HL-60 (cell line): ENCODE data around the gene PAK4.

ENCODE experiments used
- DNase-seq, 2 experiments: peaks; one replicate each; pipeline ENCODE4 v3.0.0-alpha.2; 2010 to 2020; ENCODE audit warnings: low read depth in 1 of 2, low spot score in 1 of 2
- H3K27ac ChIP-seq: fragments of 250-450 bp; sonication (Bioruptor Pico); replicated peaks from 2 replicates; pipeline ENCODE4 v1.5.1; 2020; ENCODE audit warnings: mild to moderate bottlenecking, moderate library complexity
- H3K27me3 ChIP-seq: fragments of 250-450 bp; sonication (Bioruptor Pico); 2 replicates; pipeline ENCODE4 v1.5.1; 2021; ENCODE audit warnings: mild to moderate bottlenecking, moderate library complexity; ENCODE audit not compliant: insufficient read depth, poor library complexity, severe bottlenecking
- H3K4me3 ChIP-seq: replicated peaks from 2 replicates; pipeline ENCODE4 v1.5.1; 2011; ENCODE audit warnings: mild to moderate bottlenecking, control low read depth, low read length; ENCODE audit not compliant: insufficient read depth
- GABPA ChIP-seq: IDR thresholded peaks from 2 replicates; pipeline ENCODE4 v1.6.1; 2012; ENCODE audit warnings: low read depth
- POLR2AphosphoS5 ChIP-seq: IDR thresholded peaks from 2 replicates; pipeline ENCODE4 v1.6.1; 2012; ENCODE audit warnings: low read depth
- SPI1 ChIP-seq: IDR thresholded peaks from 2 replicates; pipeline ENCODE4 v1.6.1; 2012; ENCODE audit warnings: low read depth, mild to moderate bottlenecking, borderline replicate concordance
- TF ChIP-seq, protein P1 (sequence below): IDR thresholded peaks from 2 replicates; pipeline ENCODE4 v1.6.1; 2012; ENCODE audit warnings: low read depth; ENCODE audit not compliant: insufficient replicate concordance
- TF ChIP-seq, protein P2 (sequence below): IDR thresholded peaks from one replicate; pipeline ENCODE4 v1.5.1; 2011; ENCODE audit warnings: low read length, control low read depth, inconsistent platforms; ENCODE audit not compliant: insufficient read depth

Gene PAK4

DNA sequence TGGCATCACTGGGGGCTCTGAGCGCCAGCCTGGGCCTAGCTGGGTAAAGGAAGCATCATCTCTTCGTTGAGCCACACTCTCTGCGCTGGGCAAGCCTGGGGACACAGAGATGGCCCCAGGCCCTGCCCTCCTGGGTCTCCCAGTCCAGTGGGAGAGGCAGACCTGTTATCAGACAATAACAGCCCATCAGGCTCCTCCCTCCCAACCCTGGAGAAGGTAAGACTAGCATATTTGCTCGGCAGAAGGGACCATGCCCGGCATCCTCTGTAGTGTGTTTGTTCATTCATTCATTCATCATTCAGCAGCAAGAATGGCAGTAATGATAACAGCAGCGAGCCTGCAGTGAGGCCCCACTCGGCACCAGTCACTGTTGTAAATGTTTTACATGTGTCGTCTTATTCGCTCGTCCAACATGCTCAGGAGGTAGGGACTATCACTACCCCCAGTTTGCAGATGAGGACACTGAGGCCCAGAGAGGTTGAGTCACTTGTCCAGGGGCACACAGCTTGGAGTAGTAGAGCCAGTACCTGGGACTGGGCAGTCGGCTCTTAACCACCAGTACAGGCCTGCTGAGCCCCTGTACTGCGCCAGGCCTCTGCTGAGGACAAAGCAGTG lies 33.2 kb downstream of the PAK4 start:
- Histone ChIP-seq H3K27ac (no peak overlapping the region), H3K4me3 (no peak overlapping the region), H3K27me3 (no peaks in the 10 kb centered on the region)
- no peak for DNase-seq
- TF ChIP-seq, protein P1, sequence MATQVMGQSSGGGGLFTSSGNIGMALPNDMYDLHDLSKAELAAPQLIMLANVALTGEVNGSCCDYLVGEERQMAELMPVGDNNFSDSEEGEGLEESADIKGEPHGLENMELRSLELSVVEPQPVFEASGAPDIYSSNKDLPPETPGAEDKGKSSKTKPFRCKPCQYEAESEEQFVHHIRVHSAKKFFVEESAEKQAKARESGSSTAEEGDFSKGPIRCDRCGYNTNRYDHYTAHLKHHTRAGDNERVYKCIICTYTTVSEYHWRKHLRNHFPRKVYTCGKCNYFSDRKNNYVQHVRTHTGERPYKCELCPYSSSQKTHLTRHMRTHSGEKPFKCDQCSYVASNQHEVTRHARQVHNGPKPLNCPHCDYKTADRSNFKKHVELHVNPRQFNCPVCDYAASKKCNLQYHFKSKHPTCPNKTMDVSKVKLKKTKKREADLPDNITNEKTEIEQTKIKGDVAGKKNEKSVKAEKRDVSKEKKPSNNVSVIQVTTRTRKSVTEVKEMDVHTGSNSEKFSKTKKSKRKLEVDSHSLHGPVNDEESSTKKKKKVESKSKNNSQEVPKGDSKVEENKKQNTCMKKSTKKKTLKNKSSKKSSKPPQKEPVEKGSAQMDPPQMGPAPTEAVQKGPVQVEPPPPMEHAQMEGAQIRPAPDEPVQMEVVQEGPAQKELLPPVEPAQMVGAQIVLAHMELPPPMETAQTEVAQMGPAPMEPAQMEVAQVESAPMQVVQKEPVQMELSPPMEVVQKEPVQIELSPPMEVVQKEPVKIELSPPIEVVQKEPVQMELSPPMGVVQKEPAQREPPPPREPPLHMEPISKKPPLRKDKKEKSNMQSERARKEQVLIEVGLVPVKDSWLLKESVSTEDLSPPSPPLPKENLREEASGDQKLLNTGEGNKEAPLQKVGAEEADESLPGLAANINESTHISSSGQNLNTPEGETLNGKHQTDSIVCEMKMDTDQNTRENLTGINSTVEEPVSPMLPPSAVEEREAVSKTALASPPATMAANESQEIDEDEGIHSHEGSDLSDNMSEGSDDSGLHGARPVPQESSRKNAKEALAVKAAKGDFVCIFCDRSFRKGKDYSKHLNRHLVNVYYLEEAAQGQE: no peak
- no peak for TF ChIP-seq POLR2AphosphoS5
- TF ChIP-seq, protein P2, sequence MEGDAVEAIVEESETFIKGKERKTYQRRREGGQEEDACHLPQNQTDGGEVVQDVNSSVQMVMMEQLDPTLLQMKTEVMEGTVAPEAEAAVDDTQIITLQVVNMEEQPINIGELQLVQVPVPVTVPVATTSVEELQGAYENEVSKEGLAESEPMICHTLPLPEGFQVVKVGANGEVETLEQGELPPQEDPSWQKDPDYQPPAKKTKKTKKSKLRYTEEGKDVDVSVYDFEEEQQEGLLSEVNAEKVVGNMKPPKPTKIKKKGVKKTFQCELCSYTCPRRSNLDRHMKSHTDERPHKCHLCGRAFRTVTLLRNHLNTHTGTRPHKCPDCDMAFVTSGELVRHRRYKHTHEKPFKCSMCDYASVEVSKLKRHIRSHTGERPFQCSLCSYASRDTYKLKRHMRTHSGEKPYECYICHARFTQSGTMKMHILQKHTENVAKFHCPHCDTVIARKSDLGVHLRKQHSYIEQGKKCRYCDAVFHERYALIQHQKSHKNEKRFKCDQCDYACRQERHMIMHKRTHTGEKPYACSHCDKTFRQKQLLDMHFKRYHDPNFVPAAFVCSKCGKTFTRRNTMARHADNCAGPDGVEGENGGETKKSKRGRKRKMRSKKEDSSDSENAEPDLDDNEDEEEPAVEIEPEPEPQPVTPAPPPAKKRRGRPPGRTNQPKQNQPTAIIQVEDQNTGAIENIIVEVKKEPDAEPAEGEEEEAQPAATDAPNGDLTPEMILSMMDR: no peak
- TF ChIP-seq SPI1: no peak
- no peak for TF ChIP-seq GABPA

DNA sequence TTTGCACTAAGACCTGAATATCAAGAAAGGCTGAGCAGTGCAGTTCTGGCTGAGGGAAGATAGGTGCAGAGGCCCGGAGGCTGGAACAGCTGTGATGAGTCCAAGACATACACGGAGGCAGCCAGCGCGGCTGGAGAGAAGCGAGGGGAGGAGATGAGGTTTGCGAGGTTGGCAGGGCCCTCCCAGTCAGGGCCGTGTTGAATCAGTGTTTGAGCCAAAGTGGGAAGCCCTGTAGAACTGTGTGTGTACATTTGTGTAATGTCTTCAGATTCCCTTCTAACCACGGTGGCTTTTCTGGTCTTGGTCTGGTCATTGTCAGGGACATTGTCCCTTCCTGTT lies 34.9 kb downstream of the PAK4 start:
- Histone ChIP-seq H3K27ac (no peak overlapping the region), H3K4me3 (no peak overlapping the region), H3K27me3 (no peaks in the 10 kb centered on the region)
- TF ChIP-seq GABPA (no peak), POLR2AphosphoS5 (no peak), SPI1 (no peak)
- TF ChIP-seq, protein P1: no peak
- TF ChIP-seq, protein P2: no peak
- DNase-seq: no peak

DNA sequence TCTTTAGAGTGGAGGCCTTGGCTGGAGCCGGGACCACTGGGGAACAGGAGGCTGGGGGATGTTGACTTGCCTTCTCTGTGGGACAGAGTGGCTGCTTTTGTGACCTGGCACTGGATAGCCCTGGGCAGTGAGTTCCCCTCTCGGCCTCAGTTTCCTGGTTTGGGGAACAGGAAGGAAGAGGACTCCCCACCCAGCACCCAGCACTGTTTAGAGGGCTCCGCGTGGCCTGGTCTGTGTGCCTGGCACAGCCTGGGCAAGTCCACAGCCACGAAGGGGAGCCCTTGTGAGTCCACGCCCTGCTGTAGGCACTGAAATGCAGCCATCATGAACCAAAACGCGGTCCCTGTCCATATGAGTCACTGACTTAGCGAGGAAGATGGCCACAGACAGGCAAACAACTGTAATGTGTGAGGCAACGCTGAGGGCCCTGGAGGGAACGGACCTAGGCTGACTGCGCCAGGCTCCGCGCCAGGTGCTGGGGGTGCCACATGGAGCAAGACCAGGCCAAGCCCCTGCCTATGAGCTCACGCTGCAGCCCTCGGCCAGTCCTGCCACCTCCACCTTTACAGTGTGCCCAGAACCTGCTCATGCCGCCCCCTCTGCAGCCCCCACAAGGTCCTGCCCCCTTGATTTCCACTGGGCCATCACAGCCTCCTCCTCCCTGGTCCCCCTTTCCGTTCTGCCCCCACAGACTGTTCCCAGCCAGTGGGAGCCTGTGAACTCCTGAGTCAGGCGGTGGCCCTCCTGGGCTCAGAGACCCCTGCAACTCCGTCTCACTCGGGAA lies 35.5 kb downstream of the PAK4 start:
- DNase-seq: no peak
- H3K27ac ChIP-seq: no peak overlapping the region
- H3K4me3 ChIP-seq: no peak overlapping the region
- TF ChIP-seq SPI1: no peak
- no peaks in the 10 kb centered on the region for H3K27me3 ChIP-seq

DNA sequence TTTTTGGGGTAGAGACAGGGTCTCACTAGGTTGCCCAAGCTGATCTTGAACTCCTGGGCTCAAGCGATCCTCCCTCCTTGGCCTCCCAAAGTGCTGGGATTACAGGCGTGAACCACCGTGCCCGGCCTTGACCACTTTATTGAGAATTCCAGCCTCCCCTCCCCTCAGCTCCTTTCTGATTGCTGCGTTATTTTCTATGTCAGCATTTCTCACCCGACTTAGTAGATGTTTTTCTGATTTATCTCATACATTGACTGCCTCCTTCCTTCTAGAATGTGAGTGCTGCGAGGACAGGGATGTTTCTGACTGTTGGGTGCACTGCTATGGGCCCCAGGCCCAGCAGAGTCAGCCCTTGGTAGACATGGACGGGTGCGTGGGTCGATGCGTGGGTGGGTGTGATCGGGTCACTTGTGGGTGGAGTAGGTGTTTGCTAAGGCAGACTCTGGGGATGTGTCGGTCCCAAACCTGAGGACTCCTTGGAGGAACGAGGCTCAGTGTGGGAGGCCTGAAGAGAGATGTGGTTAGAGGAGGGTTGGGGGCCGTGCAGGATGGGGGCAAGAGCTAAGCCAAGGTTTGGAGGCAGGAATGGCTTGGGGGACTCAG lies 37.0 kb downstream of the PAK4 start:
- H3K27me3 ChIP-seq: no peaks in the 10 kb centered on the region
- DNase-seq: no peak
- TF ChIP-seq SPI1: no peak
- no peak for TF ChIP-seq POLR2AphosphoS5
- no peak for TF ChIP-seq GABPA
- TF ChIP-seq, protein P1: no peak
- TF ChIP-seq, protein P2: no peak
- no peak overlapping the region for H3K27ac ChIP-seq
- H3K4me3 ChIP-seq: no peak overlapping the region
